ENCODE measurements around the gene KCNJ15.

DNA sequence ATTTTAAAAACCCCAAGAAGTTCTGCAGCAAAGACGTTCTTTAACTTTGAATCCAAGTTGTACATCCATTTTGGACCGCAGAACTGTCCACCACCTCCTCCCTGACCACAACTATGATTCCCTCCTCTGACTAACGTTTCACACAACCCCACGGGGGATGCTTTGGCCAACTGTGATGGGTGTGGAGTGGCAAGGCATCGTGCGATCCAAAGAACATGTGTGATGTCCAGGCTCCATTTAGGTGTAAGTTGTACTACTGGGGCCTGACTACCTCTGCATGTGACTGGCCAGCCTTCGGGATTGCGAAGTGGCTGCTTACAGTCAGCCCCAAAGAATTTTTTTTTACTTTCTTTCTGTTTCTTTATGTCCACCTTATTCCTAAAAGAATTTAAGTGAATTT, 6.7 kb downstream of the KCNJ15 start:
- TF ChIP-seq, protein P1, sequence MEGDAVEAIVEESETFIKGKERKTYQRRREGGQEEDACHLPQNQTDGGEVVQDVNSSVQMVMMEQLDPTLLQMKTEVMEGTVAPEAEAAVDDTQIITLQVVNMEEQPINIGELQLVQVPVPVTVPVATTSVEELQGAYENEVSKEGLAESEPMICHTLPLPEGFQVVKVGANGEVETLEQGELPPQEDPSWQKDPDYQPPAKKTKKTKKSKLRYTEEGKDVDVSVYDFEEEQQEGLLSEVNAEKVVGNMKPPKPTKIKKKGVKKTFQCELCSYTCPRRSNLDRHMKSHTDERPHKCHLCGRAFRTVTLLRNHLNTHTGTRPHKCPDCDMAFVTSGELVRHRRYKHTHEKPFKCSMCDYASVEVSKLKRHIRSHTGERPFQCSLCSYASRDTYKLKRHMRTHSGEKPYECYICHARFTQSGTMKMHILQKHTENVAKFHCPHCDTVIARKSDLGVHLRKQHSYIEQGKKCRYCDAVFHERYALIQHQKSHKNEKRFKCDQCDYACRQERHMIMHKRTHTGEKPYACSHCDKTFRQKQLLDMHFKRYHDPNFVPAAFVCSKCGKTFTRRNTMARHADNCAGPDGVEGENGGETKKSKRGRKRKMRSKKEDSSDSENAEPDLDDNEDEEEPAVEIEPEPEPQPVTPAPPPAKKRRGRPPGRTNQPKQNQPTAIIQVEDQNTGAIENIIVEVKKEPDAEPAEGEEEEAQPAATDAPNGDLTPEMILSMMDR (IDR thresholded peaks at IDR 0.05 in 2 of 3, conservative IDR thresholded peaks at IDR 0.05 in 1 of 3; ENCODE audit: control insufficient read depth in 2 of 3, extremely low read depth in 1 of 3, insufficient read depth in 1 of 3, low read depth in 3 of 3, low read length in 3 of 3) = no peak
- no peak for TF ChIP-seq SMC3 (IDR thresholded peaks at IDR 0.05; ENCODE audit: borderline replicate concordance, low read length)
- TF ChIP-seq CBX5 (IDR thresholded peaks at IDR 0.05; ENCODE audit: low read depth) = no peak
- TF ChIP-seq SMAD1 (IDR thresholded peaks at IDR 0.05; ENCODE audit: low read depth, partially characterized antibody) = no peak
- TF ChIP-seq, protein P2, sequence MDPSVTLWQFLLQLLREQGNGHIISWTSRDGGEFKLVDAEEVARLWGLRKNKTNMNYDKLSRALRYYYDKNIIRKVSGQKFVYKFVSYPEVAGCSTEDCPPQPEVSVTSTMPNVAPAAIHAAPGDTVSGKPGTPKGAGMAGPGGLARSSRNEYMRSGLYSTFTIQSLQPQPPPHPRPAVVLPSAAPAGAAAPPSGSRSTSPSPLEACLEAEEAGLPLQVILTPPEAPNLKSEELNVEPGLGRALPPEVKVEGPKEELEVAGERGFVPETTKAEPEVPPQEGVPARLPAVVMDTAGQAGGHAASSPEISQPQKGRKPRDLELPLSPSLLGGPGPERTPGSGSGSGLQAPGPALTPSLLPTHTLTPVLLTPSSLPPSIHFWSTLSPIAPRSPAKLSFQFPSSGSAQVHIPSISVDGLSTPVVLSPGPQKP (IDR thresholded peaks at IDR 0.05; ENCODE audit: low read depth, low read length) = no peak
- no peak for TF ChIP-seq POLR2AphosphoS5 (IDR thresholded peaks at IDR 0.05; ENCODE audit: low read length)
- no peak for TF ChIP-seq POLR2A (IDR thresholded peaks at IDR 0.05; ENCODE audit: low read depth, low read length)
- TF ChIP-seq YY1 (IDR thresholded peaks at IDR 0.05; ENCODE audit: low read depth, low read length) = no peak

Data from GM12878 (cell line).